Brain pericyte (primary cell): Measurements from ENCODE around the gene KIF16B.
"Not testable (repeated sequence)": the region's sequence is repeated elsewhere in the genome, so short reads cannot be mapped to it uniquely, and the experiment has no call there.

ENCODE experiments used
- DNase-seq: peaks from one replicate; pipeline ENCODE4 v3.0.0-alpha.2; 2012; ENCODE audit warnings: low read depth, low spot score

KIF16B gene

DNA sequence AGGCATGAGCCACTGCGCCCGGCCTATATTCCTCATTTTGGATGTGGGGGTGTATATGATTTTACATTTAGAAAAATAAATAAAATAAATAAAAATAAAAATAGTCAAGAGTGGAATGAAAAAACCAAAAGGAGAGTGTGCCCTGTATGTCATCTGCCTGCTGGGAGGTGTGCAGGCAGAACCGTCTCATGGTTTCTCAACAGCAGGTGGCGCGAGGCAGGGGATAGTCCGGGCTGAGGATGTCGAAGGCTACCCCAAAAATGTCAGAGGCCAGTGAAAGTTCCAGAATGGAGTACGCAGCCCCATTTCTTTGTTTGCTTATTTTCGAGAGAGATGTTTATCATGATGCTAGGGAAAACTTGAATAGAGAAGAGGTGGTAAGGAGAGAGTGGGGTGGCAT is 16.4 kb upstream of the KIF16B start:
- DNase-seq: no peak

DNA sequence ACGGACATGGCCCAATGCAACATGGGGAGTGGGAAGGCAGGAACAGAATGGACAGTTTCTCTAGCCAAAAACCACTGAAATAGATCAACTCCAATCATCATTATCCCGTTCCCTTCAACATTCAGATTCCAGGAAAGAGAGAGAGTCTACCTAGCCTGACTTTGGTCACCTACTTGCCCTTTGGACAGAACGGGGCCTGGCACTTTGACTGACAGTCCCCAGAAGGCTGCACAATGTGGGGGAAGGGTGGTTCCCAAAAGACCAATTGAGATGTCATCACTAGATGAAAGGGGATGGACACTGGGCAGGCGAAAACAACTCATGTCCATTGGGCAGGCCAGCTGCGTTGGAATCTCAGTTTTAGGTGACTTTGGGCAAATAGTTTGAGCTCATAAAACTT is 15.0 kb upstream of the KIF16B start:
- no peak for DNase-seq

DNA sequence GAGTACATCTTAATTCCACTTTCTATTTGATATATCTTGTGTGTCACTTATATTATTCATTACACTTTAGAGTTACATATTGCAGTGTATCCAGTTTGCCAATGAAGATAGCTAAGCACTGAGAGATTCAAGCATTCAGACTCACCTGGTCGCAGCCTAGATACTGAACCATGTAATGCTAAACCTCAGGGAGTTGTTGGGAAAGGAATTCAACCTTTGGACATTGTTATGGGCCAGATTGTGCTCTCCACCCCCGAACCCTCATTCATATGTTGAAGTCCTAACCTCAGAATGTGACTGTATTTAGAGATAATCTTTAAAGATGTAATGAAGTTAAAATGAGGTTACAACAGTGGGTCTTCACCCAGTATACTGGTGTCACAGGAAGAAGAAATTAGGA is 13.8 kb upstream of the KIF16B start:
- DNase-seq: no peak

DNA sequence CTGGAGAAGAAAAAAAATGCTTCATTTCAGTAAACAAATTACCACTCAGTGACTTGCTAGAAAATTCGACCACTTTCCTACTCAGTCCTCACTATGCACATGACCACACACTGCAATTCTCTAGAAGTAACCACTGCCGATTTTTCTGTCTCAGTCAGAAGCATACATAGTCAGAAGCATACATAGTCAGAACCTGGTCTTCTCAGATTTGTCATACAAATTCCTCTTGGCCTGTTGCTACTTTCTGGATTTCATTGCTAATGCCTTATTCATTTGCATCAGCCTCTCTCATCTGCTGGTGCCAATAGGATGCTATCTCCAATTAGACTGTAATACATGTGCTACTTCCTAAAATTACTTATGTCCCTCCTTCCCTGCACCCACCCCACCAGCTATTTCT is 10.2 kb upstream of the KIF16B start:
- DNase-seq: no peak

DNA sequence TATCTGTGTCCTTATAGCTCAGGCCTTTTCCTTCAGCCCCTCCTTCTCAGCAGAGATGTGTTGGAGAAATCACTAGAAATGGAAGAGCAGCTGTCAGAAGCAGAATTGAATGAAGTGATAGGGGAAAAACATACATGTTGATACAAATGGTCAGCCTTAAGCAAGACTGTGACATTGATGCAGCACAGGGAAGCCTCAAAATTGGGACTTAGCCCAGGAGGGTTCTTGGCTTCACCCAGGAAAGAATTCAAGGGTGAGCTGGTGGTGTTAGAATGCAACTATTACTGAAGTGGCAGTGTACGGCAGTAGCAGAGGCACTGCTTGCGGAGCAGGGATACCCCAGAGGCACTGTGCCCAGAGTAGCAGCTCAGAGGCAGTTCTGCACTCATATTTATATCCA is 8.0 kb upstream of the KIF16B start:
- DNase-seq: no peak

DNA sequence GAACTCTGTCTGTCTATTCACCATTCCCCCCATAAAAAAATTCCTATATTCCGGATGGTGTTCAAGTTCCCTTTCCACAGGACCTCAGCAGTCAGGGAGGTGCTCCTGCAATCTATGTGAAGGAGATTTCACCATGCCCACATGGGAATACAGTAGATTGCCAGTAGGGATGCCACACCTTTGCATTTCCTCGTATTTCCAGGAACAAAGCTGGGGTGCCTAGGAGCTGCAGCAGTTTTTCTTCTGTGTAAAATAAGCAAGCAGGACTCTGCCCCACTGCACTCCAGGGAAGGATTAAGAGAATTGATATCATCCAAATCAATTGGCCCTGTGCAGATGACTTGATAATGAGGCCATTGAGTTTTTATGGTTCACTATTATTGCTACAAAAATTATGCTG is 7.4 kb upstream of the KIF16B start:
- no peak for DNase-seq

DNA sequence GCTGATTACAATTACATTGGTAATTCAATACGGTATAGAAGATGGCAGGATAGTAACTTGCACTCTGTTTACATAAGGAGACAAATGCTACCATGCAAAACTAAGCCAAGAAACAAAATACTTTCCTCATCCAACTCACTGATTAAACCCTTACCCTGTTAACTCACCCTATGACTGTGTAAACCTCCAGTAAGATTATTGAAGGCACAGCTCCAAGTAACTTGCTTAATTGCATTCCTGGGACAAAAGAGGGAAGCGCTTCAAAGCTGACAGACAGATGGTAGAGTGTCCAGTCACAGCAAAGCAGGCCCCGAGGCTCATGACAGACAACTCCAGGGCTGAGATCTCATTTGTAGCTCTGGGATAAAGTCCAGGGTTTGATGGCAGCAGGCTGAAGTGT is 6.9 kb upstream of the KIF16B start:
- DNase-seq: no peak

DNA sequence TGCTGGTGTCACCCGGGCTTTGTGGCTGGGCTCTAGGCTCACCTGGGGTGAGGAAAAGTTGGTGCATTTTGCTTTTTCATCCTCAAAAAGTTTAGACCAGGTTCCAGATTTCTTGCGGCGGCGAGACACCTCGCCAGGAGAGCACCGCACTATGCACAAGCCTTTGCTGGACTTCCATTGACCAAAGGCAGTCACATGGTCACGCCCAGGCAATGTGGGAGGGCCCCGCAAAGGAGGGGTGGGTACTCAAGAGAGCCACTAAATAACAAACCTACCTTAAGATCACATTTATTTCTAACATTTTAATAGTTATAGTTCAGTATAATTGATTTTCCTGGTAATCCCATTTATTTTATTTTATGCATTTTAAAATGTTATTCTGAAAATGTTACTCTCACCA is 3.0 kb upstream of the KIF16B start:
- DNase-seq: no peak

DNA sequence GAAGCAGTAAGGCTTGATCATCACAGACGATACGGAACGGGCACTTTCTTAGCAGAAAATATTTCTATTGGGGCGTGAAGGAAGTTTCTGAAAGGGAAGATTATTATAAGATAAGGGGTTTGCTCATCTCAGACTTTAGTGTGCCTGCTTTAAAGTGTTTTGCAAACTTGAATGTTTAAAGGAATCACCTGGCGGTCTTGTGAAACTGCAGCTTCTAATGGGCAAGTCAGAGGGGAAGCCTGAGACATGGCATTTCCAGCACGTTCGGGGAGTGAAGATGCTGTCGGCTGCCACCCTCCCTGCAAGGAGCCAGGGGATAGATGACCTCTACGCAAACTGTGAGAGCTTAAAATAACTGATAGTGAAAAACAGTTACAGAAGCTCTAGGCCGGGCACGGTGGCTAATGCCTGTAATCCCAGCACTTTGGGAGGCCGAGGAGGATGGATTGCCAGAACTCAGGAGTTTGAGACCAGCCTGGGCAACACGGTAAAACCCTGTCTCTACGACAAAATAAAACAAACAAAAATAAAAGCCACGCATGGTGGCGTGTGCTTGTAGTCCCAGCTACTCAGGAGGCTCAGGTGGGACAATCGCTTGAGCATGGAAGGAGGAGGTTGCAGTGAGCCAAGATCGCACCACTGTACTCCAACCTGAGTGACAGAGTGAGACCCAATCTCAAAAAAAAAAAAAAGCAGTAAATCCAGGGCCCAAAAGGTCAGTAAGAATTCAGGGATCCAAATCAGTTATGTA is 2.3 kb upstream of the KIF16B start:
- DNase-seq: no peak

DNA sequence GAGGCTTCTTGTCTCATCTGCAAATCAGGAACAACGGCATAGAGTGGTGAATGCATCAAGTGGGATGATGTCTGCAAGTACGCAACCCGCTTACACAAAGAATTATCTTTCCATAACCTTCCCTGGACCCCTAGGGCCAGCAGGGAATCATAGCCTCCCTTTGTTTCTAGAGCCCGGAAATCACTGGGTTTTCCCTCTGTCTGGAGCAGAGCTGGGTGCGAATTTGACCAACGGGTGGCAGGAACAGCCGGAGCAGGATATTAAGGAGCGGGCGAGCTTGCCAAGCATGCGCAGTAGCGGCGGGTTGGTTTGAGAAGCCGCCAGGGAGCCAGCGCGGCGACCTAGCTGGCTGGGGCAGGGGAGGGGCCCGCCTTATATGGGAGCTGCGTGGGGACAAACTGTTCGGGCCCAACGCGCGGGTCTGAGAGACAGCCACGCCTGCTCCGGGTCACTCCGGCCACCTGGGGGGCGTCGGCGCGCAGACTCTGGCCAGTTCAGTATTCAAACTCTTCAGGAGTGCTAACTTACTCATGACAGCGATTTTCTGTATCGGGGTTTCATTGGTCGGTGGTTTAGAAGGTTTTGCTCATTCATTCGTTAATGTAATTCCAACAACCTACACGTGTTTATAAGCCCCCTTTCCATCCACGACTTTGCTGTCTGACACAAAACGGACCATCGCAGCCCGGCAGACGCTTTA is 1.6 kb upstream of the KIF16B start:
- no peak for DNase-seq

DNA sequence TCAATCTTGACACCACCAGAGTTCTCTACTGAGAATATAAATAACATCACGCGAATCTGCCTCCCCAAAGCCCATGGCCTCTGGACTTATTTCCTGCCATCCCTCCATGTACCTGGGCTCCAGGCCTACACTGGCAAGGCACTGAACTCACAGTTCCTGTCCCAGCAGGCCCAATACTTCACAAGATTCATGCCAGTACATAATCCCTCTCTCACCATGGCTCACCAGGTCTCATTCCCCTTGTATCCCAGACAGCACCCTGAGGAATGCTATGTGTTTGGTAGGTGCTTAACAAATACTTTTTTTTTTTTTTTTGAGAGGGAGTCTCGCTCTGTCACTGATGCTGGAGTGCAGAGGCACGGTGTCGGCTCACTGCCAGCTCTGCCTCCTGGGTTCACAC is 1.9 kb downstream of the KIF16B start:
- DNase-seq: no peak

DNA sequence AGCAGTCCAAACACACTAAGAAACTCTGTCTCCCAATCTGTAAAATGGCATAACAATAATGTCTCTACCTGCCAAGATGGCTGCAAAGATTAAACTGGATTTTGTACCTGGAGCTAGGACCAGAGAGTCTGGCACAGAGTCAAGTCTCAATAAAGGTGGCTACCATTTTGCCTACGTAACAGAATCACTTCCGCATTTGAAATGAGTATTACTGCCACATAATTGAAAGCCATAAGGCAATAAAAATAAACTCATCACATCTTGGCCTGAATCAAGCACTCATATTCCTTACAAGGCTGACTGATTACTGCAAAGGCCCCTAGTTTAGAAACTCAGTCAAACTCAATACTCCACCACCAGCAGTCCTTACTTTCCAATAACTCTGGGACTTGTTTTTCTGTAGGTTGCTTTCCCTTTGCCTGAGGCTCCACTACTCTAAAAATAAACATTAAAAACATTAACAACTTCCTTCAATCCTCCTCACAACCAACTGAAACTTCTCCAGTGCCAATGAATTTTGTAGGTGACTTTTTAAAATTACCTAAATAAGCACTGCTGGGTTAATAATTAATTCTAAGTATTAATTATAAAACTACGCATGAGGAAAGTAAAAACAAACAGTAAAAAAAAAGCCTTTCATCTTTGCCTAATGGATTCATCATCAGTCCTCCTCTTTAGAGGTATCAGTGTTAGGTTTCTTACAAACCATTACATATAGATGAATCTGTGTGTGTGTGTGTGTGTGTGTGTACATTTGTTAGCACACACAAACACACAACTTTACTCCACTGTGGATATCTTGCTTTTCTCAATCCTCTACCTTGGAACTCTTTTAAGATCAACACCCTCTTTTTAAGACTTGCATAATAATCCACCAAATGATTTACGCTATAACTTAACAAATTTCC is 3.7 kb downstream of the KIF16B start:
- DNase-seq: no peak

DNA sequence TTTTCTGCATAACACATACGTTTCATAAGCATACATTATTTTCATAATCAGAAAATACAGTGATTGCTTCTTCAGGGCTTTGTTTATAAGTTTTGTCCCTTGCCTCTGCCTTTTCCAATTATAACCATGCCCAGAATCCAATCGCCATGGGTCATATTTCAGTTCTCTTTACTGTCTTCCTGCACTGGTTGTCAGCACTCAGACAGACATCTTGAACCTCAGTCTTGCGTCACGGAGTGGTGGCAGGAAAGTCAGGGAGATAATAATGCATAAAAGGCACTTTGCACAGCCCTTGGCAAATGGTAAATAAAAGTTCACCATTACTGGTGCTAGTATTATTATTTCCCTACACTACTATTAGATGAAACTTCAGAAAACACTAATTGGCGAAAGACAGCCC is 7.2 kb downstream of the KIF16B start:
- DNase-seq: no peak

DNA sequence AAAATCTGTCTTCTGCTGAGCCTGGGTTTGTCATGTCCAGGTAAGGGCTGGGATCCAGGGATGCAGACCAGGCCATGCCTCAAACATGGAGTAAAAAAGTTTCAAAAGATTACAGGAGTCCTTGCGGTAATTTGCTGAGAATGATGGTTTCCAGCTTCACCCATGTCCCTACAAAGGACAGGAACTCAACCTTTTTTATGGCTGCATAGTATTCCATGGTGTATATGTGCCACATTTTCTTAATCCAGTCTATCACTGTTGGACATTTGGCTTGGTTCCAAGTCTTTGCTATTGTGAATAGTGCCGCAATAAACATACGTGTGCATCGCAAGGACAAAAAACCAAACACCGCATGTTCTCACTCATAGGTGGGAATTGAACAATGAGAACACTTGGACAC is 9.2 kb downstream of the KIF16B start:
- not testable (repeated sequence) for DNase-seq

DNA sequence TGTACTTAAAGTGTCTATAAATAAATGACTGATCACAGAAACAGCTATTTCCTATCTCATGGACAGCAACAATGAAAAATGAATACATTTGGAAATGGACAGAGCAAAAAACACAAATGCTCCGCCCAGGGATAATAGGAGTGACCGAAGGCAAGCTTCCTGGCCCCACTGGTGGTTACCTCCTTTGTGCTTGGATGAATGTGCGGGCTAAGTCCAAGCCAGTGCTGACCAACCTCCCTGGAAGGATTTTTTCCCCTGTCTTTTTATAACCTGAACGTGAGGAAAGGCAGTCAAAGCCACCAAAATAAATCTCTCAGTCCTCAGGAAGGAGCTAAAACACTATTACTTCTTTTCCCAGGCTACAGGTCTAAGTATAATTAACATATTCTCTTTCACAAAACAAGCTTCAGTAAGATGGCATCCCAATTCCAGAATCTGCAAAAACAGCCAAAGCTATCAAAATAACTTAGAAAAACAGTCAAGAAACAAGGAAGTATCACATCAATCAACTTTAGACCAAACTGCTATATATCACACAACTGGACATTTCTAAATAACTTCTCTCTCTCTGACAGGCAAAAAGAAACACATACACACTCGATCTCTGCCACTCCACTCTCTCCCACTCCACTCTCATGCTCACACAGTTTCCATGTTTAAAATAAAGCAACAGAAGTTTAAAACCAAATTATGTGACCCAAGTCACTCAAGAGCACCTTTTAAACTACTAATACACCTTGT is 10.0 kb downstream of the KIF16B start:
- DNase-seq: no peak

DNA sequence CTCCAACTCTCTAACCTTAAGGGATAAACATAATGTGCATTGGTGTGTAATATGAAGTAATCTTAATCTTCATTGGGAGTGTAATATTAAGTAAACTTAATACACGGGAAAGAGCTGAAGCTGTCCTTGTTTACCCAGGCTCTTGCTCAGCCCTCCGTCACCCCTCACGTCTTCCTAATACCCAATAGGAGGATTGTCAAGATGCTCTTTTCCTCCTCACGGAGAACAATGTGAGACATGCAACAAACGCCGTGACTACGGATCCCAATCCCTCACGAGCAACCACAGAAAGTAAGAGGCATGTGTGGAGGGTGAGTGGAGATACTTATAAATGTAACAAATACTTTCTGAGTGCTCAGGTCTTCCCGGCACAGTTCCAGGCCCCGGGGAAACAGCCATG is 11.0 kb downstream of the KIF16B start:
- DNase-seq: no peak

DNA sequence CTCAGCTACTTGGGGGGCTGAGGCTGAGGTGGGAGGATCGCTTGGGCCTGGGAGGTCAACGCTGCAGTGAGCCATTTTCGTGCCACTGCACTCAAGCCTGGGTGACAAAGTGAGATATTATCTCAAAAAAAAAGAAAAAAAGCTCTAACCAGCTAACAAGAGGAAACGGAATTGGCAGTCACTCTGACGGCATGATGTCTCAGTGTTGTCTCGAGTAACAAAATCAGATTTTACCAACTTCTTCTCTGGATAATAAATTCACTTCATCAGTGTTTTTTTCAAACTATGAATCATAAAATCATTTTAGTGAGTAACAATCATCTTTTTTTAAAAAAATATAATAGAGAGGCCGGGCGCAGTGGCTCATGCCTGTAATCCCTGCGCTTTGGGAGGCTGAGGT is 12.6 kb downstream of the KIF16B start:
- DNase-seq: no peak

DNA sequence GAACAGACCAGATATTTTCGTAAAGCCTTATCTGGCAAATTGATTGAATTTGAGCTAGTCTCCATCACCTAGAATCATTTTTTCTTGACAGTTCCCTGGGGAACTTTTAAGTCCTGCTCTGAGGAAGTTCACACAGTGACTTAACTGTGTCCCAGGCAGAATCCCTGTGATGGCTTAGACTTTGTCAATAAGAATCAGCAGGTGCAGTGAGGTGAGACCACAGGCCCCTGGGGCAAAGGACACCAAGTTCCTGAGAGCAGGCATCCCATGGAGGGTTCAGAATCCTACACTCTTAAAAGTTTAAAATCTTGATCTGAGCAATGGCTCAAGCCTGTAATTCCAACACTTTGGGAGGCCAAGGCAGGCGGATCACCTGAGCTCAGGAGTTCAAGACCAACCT is 13.0 kb downstream of the KIF16B start:
- DNase-seq: no peak

DNA sequence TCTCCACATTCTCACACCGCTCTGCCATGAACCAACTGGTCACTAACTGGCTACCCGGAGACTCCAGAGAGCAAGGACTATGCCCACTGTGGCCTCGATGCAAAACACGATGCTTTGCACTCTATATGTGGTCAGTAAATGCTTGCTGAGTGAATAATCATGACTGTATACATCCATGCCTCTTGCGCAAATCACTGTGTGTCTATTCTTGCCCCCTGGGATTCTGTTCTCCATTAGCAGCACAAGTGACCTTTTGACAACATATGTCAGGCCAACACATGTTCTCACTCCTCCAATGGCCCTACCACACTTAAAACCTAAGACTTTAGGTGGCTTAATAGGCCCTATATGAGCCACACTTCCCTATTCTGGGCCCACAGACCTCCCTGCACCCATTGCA is 16.9 kb downstream of the KIF16B start:
- DNase-seq: no peak

DNA sequence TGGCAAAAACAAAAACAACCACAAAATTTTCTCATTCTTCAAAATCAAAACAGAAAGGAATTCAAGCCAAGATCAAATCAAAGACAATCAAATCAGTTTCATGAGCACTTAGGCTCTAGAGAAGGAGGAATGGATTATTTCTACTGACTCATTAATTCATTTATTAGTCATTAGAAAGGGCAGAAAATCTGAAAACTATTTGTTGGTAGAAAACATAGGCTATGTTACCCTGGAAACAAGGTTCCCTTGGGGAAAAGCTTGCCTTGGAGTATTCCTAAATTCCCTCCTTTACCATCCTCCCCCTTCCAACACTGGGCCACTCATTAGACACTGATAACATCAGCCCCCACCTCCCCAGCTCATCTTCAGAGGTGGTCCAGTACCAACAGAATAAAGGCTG is 17.5 kb downstream of the KIF16B start:
- DNase-seq: no peak

DNA sequence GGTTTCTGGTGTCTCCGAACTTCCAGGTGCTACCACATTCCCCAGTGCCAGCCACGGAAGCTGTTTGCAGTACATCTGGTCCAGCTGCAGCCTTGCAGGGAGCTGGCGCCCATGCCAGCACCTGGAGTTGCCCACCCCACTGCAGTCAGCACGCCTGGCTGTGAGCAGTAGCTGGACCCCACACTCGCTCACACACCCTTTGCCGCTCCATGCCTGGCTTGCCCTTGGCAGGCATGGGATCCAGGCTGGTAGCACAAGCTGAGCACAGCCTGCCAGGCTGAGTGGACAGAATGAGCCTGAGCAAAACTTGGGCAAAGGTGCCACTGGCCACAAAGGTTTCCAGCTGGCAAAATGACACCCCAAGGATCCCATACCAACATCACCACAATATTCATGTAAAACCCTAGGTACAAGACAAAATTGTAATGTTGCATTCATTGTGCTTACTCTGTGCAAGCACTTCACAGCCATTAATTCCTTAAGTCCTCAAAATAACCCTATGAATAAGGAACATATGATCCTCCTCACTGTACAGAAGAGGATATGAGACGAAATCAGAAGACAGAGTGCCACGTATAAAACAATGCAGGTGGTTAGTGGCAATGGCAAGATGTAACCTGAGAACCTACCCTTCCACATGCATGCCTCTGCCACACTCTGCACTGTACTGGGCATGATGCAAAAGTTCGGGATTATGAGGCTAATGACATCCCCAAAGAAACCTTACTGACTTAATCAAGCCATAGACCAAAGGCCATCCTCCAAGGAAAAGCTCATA is 18.3 kb downstream of the KIF16B start:
- DNase-seq: no peak
